Right renal pelvis (tissue), 4 donors: Measurements from ENCODE around the gene NTRK2. TPM values are rescaled to one million over a fixed set of nuclear protein-coding genes. Genes with fewer than 3 reads are reported as not detected.

ENCODE experiments used
- DNase-seq, 4 donors: peaks; one replicate each; pipeline ENCODE4 v3.0.0-alpha.2; 2013; ENCODE audit warnings: low read depth in 4 of 4, low spot score in 3 of 4, missing footprints in 1 of 4
- polyA plus RNA-seq, 4 donors: library from polyadenylated mRNA; unstranded; fragments of 120-200 nt; gene quantifications; one replicate each; pipeline ENCODE4 v1.2.1, GENCODE V29; 2013; ENCODE audit not compliant: insufficient read length in 4 of 4

The NTRK2 gene
- polyA plus RNA-seq, 4 donors: 94.3 to 117 (median 109) TPM

DNA sequence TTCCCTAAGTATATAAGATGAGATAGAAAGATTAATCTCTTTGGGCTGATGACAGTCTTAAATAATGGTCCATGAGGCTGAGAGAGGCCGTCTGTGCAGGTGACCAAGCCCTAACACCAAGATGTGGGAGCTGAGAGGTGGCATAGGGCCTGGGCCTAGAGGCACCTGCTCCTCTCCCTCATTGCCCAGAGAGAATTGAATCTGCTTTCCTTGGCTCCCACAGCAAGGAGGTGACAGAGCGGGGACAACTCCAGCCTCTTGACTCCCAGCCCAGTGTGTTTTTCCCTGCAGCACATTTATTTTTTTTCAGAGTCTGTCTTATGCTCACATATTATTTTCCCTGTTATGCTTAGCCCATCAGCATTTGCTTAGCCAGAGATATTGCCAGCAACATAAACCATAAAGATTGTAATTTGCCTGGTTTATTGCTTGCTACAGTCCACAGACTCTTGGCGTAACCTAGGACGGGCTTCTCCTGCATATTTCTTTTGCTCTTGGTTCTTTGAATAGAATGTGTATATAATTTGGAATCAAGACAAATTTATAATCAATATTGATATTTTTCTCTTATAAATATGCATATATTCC is 105.6 kb downstream of the NTRK2 start:
- DNase-seq: no peak

DNA sequence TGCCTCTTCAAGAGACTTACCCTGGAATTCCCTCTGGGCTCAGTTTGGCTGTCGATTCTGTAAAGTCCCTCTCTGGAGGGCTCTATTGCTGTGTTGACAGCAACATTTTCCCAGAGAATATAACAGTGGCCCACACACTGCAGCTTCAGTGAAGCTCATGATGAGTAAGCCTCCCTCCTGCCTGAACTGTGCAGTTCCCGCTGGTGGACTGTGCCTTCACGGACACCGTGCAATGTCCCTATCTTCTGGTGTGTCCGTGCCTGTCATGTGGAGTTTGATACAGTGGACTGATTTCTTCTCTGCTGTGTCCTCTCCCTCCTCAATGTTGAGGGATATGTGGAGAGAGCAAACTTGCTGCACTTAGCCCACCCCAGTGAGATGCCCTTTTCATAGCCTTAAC is 109.0 kb downstream of the NTRK2 start:
- no peak for DNase-seq

GRCh38 chr9:84779883-84780282 is 110.4 kb downstream of the NTRK2 start:
- DNase-seq: no peak

- DNase-seq: no peak
These were observed 110.9 kb downstream of the NTRK2 start for GRCh38 chr9:84780385-84780784.

DNA sequence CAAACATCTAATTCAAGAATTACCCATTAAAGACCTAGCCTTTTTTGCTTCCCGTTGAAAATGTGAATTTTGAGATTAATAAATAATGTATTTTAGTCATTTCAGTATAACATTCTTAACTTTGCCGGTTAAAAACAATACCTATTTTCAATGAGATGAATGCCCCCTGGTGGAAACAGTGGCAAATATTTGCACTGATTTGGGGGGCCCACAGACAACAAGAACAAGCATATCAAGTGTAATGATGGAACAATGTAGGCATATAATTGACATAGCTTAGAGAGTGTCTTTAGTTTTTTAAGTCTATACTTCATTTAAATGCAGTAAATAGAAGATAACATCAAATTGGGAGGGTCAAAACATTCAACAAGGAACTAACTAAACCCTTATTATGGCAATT is 111.9 kb downstream of the NTRK2 start:
- DNase-seq: no peak

- DNase-seq: no peak
These were observed 112.7 kb downstream of the NTRK2 start for GRCh38 chr9:84781931-84782866.

DNA sequence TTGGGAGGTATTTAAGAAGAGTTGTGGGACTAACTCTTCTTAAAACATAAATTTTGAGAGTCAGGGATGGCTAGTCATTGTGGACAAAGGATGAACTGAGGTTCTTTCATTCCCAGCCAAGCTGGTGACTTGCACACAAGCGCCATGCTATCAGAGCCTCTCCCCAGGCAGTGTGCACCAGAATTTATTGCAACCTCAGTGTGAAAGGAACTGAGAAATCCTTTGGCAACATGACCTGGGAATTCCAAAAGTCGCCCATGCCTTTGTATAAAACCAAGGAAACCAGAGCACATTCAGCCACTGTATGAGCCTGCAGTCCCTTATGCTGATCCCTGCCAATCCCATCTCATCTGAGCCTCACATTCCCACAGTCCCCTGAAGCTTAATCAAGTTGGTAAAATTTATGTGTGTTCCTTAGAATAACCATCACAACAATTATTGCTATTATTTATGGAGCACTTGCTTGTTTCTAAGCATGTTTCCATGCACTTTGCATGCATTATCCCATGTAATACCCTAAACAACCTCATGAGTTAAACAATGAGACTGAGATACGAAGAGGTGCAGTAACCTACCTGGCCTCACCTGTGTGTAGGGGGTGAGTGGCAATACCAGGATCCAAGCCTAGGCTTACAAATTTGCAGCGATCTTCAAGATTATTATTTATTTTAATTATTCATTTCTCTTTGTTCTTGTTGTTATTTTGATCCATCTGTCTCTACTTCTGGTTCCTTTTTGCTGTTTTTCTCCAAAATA is 116.4 kb downstream of the NTRK2 start:
- DNase-seq: no peak

GRCh38 chr9:84788803-84789462 is 119.4 kb downstream of the NTRK2 start:
- DNase-seq: no peak

DNA sequence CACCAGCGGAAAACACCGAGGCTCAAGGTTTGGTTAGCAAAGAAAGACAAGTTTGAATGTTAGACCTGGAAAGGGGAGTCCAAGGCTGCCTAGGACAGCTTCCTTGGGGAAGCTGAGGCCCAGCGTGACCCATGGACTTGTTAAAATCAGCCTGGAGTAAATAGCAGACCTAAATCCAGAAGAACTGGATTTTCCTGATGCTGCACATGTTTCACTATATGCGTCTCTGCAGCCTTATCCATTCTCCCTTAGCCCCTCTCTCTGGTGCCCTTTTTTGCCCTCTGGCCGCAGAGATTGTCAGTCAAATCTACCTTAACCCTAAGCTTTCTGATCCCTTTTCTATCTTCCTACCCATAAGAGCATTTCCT is 119.9 kb downstream of the NTRK2 start:
- no peak for DNase-seq

DNA sequence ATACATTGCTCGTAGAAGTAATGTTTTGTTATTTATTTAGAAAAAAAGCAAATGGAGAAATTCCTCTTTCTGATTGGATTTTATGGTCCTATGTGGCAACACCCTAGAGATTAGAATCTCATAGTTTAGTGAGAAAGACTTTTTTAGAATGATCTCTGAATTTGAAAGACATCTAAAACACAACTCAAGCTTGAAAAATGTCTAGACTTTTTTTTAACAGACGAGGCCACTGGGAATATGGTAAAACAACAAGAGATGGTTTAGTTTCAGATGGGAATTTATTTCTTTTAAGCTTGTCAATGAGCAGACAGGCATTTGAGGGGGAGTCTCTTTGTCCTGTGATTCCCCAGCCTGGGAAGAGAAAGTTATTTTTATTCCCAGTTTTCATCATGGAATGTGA is 122.1 kb downstream of the NTRK2 start:
- DNase-seq: no peak

DNA sequence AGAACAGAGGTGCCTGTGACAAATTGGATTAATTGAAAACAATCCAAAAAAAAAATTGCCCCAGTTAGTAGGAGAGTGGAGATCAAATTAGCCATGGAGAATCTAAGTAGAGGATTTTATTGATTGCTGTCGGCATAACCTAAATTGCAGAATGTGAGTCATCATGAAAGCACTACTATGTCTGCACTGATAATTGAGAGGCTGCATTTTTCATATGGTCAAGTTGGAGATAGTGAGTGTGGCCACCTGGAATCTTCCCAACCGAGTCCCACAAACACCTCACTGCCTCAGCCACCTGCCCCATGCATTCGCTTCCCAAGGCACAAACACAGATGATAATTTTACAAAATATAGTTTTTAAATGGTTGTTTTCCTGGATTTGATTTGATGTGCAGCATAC is 123.7 kb downstream of the NTRK2 start:
- DNase-seq: no peak

DNA sequence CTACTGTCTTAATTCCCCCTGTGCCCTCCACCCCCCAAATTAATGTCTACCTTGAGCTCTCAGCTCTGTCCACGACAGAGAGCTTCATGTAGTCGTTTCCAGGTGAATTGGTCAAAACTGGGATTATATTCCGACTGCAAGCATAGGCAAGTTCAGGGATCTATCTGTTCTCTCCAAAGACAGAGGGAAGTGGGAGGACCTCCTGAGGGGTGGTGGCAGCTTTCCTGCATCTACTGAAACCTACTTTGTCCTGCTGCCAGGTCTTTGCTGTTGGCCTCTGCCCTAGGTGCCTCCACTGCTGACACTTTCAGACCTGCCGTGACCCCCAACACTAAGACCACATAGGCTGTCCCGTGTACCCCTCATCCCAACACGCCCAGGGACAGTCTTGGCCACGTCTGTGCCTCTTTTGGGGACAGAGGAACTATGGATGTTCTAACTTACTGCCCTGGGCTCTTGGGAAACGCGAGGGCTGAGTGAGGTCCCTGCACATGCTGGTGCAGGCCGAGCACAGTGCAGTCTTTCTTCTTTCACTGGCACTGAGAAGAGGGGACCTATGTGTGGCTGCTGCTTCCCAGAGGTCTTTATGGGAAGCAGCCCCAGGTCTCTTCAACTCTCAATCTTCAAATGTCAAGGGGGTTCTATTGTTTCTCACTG is 125.6 kb downstream of the NTRK2 start:
- no peak for DNase-seq

GRCh38 chr9:84796404-84796803 is 126.9 kb downstream of the NTRK2 start:
- no peak for DNase-seq

DNA sequence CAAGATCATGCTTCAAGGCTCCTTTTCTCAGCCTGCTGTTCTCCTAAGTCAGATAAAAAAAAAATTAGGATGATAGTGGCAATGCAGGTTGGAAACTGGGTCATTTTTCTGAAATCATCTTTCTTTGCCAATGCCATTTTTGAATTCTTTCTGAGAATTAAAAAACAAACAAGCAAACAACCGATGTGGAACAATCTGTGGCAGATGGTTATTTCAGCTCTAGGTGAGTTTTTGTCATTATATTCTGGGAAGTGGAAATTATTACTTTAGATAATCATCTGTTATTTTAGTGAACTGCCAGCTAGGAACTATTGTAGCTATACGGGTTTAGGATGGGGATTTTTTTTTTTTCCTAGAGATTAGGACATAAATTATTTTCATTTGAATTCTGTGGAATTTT is 129.7 kb downstream of the NTRK2 start:
- DNase-seq: no peak

DNA sequence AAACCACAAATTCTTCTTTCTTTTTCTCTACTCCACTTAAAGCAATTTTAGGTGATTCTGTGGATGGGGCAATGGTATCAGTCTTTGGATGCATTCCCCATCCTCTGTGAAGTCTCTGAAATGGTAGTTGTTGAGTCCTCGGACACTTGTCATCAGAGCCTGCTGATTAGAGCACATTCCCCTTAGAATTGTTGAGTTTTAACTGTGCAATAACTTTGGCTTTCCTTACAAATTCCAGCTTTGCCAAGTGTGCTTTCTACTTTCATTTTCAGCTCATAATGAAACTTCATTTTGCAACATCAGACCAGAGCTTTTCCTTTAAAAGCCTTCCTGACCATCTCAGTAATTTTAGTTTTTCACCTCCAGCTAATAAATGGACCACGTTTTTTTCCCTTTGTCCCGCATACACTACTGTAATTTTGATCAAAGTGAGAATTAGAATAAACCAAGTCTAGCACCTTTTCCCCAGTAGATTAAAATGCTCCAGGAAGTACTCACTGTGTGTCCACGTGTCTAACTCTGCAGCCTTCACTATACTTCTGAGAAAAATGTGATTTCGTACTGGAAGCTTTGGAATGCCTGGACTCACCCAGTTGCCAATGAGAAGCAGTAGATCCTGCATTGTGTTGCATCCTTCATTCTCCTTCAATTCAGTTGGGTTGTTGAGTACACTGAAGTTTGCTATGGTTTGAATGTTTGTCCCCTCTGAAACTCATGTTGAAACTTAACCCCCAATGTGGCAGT is 135.6 kb downstream of the NTRK2 start:
- no peak for DNase-seq

DNA sequence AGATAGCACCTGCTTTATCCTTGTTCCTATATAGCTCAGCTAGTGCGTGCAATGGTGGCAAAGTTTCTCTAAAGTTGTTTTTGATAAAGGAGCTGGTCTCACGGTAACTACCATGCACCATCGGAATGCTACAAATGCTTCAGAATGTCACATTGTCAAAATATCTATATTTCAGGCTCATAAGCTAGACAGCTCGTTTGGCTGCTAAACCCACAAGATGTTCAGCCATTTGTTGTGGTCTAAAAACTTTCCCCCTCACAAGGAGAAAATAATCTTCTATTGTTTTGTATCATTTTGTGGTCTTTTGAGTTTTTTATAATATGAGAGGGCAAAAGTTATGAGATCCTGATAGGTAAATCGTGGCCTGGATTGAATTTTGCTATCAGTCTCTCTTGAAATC is 137.9 kb downstream of the NTRK2 start:
- DNase-seq: no peak

- DNase-seq: no peak
These were observed 138.4 kb downstream of the NTRK2 start for GRCh38 chr9:84807870-84808390.

DNA sequence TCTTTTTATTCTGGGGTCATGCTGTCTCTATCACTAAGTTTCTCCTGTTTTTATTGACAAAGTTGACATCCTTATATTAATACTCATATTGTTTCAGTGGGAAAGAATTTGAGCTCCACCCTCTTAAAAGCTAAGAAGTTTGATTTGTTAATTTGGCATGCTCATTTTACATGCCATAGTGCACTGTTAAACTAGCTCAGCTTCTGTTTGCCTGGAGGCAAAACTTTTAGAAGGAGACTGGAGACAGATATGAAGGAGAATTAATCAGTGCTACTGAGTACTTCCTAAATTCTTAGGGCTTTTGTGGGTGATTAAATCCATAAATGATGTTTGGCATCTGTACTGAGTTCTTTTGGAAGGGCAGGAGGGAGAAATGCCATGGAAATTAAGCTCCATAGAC is 138.9 kb downstream of the NTRK2 start:
- no peak for DNase-seq

DNA sequence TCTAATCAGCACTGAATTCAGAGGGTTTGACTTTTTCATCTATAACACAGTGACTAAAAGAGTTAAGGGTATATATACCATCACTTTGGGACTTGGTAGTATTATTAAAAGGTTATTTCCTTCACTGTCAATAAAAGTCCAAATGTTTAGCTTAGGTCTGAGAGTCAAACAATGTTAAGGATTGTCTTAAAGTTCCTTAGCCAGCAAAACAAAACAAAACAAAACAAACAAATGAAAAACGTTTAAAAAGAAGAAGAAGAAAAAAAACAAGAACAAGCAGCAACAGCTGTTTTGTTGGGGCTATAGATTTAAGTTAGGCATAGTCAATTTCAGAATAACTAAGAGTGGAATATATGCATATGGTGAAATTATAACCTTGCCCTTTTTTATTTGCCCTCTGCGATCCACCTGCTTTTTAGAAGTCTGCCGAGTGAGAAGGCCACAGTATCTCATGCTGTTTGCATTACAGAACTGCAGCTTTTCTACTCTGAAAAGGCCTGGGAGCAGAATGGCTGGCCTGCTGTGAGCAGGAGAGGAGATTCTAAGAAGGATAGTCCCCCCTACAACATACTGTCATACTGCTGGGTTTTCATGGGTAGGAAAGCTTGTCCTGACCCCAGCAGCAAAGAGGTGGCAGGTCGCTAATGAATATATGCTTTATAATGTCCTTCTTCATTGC is 141.7 kb downstream of the NTRK2 start:
- no peak for DNase-seq
